ENCODE measurements around the gene ST8SIA1.
A peak's percentile ranks its signal among the peaks of the same experiment; 100 is the strongest.
"Not testable (repeated sequence)": the region's sequence is repeated elsewhere in the genome, so short reads cannot be mapped to it uniquely, and the experiment has no call there.

ST8SIA1 gene, protein sequence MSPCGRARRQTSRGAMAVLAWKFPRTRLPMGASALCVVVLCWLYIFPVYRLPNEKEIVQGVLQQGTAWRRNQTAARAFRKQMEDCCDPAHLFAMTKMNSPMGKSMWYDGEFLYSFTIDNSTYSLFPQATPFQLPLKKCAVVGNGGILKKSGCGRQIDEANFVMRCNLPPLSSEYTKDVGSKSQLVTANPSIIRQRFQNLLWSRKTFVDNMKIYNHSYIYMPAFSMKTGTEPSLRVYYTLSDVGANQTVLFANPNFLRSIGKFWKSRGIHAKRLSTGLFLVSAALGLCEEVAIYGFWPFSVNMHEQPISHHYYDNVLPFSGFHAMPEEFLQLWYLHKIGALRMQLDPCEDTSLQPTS

GRCh38 chr12:22334410-22335100 lies at the start of gene ST8SIA1:
Gene ST8SIA1, minus strand, starts transcription at chr12:22334707. Its CDS starts 475 bp downstream, at chr12:22334232.
- peak; percentile 46 for DNase-seq (ENCODE audit: low spot score)

GRCh38 chr12:22380031-22380430 lies 45.5 kb upstream of the ST8SIA1 start:
- DNase-seq (ENCODE audit: low spot score): no peak

GRCh38 chr12:22377731-22378496 lies 43.4 kb upstream of the ST8SIA1 start:
- no peak for DNase-seq (ENCODE audit: low spot score)

- not testable (repeated sequence) for DNase-seq (ENCODE audit: low spot score)
Observed at GRCh38 chr12:22376596-22377150, 42.2 kb upstream of the ST8SIA1 start.

DNA sequence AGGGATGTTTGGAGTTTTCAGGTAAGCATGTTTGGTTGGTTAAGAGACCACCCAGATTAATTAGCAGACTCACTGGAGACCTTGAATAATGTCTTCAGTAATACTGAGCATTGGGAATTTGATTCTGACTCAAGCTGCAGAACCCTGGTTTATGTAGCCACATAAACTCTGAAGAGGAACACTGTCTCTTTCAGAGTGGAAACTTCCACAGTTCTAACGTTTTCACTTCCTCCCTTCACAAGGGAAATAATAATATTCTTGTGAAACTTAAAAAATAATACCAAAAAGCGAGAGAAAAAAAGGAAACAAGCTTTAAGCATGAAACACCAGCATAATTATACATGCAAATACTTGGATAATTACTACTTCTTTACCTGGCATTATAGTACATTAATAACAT lies 40.0 kb upstream of the ST8SIA1 start:
- DNase-seq (ENCODE audit: low spot score): no peak

DNA sequence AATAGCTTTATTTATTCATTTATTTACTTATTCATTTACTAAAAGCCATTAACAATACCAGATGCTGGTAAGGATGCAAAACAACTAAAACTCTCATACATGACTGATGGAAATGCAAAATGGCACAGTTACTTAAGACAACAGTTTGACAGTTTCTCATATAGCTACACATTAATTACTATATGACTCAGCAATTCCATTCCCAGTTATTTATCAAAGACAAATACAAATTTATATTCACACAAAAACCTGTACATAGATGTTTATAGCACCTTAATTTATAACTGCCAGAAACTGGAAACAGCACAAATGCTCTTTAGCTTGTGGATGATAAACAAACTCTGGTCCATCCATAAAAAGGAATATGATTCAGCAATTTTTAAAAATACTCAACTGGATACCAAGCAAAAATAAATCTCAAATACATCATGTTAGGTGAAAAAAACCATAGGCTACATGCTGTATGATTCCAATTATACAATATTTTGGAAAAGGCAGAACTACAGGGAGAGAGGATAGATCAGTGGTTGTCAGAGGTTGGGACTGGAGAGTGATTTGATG lies 37.9 kb upstream of the ST8SIA1 start:
- no peak for DNase-seq (ENCODE audit: low spot score)

DNA sequence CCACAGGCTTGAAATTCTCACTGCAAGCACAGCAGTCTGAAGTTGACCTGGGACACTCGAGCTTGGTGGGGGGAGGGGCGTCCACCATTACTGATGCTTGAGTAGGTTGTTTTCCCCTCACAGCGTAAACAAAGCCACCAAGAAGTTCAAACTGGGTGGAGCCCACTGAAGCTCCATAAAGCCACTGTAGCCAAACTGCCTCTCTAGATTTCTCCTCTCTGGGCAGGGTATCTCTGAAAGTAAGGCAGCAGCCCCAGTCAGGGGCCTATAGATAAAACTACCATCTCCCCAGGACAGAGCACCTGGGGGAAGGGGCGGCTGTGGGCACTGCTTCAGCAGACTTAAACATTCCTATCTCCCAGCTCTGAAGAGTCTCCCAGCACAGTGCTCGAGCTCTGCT lies 31.7 kb upstream of the ST8SIA1 start:
- no peak for DNase-seq (ENCODE audit: low spot score)

GRCh38 chr12:22361785-22362184 lies 27.3 kb upstream of the ST8SIA1 start:
- no peak for DNase-seq (ENCODE audit: low spot score)

GRCh38 chr12:22360774-22361173 lies 26.3 kb upstream of the ST8SIA1 start:
- no peak for DNase-seq (ENCODE audit: low spot score)

DNA sequence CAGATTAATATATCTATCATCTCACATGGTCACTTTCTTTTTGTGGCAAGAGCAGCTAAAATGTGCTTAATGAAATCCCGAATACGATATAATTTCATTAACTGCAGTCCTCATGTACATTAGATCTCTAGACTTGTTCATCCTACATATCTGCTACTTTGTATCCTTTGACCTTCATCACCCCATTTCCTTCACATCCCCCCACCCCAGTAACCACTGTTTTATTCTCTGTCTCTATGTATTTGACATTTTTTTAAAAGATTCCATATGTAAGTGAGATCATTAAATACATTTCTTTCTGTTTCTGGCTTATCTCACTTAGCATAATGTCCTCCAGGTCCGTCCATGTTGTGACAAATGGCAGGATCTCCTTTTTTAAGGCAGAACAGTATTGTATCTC lies 23.0 kb upstream of the ST8SIA1 start:
- no peak for DNase-seq (ENCODE audit: low spot score)

GRCh38 chr12:22356231-22356630 lies 21.7 kb upstream of the ST8SIA1 start:
- DNase-seq (ENCODE audit: low spot score): no peak

DNA sequence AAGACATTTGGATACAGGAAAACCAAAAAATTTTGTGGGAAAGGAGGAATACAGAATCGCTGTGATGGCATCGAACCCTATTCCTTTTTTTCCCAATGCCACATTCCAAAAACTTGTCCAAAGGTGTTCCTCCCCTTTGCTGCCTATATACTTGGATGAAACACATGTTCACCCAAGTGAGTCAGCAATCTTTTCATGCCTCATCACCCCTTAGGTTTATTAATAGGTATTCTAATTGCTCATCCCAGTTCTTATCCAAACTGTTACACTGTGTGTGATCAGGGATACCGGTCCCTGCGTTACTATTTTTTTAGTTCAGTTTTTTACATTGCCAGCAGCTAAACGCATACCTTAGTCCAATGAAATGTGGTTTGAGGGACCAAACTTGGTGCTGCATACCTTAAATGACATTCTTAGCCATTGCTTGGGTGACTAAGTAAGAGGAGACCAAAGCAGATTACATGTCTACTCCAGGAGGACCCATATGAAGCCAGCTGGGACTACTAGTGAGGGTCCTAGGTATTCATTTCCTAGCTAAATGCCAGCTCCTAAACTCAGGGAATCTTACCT lies 20.6 kb upstream of the ST8SIA1 start:
- no peak for DNase-seq (ENCODE audit: low spot score)

GRCh38 chr12:22353615-22354325 lies 19.3 kb upstream of the ST8SIA1 start:
- no peak for DNase-seq (ENCODE audit: low spot score)

- DNase-seq (ENCODE audit: low spot score): no peak
Observed at GRCh38 chr12:22350886-22351285, 16.4 kb upstream of the ST8SIA1 start.

DNA sequence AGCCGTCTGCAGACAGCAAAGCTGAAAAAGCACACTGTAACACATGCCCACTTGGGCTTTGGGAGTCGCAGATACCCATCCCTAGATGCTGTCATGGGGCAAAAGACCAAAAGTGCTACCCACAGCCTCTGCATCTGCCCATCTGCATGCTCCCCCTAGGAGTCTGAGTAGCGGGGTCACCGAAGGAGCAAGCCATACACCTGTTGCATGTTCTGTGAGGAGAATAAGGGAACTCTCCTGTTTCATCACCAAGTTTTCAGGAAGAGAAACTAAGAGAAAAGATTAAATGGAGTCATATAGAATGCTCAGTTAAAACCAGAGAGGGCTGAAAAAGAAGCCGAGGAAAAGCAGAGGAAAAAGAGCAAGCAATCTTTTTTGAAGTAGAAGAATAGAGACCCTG lies 13.7 kb upstream of the ST8SIA1 start:
- no peak for DNase-seq (ENCODE audit: low spot score)

DNA sequence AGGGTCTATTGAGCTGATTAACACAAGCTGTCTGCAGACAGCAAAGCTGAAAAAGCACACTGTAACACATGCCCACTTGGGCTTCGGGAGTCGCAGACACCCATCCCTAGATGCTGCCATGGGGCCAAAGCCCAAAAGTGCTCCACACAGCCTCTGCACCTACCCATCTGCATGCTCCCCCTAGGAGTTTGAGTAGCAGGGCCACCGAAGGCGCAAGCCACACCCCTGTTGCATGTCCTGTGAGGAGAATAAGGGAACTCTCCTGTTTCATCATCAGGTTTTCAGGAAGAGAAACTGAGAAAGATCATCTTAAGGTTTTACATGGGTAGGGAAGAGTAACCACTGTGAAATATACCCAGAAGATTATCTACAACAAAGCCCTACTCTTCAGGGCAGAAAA lies 5.6 kb upstream of the ST8SIA1 start:
- DNase-seq (ENCODE audit: low spot score): no peak

DNA sequence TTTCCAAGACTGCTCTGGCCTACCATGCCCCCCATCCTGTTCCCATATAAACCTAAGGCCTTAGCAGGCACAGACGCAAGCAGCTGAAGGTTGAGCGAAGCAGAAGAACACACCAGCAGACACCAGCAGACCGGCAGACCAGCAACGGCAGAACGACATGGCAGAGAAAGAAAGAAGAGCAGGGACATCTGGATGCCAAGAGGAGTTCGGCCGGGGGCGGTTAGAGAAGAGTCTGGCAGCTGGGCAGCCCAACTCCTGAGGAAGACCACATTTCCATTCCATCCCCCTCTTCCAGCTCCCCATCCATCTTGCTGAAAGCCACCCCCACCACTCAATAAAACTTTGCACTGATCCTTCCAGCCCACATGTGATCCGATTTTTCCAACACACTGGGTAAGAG lies 5.2 kb upstream of the ST8SIA1 start:
- no peak for DNase-seq (ENCODE audit: low spot score)

DNA sequence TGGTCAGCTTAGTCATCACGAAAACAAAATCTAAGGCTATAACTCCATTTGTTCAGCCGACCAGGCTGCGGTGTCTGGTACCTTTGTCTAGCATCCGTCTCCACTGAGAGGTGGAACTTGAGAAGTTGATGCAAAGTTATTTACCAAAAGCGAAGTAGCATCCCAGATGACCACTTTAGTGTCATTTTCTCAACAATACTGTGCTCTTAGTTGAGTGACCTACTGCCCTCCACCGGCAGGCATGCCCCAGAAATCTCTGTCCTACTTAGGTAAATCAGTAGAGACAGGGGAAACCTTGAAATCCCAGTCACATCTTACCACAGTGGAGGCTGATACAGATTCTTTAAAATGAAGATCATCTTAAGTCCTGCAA lies 1.3 kb upstream of the ST8SIA1 start:
- no peak for DNase-seq (ENCODE audit: low spot score)

DNA sequence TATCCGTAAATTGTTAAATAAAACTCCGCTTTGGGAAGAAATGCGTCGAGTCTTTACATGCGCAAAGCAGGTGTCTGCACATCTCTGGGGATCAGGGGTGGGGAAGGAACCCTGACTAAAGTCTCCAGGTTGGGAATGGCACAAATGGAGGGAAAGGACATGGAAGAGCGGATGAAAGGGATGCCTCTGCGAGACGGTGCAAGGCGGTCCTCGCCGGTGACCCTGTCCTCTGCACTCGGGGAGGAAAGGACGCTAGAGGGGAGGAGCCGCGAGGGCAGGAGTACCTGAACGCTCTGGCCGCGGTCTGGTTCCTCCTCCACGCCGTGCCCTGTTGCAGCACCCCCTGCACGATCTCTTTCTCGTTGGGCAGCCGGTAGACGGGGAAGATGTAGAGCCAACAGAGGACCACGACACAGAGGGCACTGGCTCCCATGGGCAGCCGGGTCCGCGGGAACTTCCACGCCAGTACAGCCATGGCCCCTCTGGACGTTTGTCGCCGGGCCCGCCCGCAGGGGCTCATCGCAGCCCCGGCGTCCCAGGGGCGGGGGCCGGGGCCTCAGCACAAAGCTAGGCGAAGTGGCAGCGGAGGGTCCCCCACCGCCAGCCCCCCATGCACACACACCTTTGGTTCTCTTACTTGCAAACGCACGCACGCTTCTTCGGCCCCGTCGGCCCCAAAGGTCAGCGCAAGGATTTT lies 646 bp downstream of the ST8SIA1 start:
- no peak for DNase-seq (ENCODE audit: low spot score)

DNA sequence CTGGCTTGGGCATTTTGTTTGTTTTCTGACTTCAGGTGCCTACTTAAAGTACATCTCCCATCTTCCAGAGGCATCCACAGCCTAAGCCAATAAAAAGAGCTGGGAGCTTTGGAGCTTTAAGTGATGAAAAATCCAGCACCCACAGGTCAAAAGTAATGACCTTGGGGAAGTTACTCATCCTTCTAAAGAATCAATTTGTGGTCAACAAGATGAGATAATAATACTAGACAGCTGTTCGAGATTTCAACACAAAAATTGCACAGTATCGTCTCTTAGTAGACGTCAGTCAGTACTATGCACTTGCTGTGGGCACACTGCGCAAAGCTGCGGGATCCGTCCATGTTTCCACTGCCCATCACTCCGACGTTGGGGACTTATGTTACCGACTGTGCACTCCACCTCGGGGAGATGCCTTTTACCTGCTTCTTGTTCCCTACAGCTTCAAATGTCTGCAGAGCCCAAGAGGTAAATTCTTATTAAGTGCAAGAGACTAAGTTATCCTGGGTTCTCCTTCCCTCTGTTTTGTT lies 1.3 kb downstream of the ST8SIA1 start:
- DNase-seq (ENCODE audit: low spot score): no peak

All from activated CD4-positive, alpha-beta T cell treated with anti-CD3 and anti-CD28 coated beads, Interleukin-2, Interleukin-4, amounts not matched to agents 100 ng/mL and 50 ng/mL, durations not matched to agents 16 hours and 8 hours (primary cell).